ENCODE measurements around the gene MRPS9.

The MRPS9 gene

DNA sequence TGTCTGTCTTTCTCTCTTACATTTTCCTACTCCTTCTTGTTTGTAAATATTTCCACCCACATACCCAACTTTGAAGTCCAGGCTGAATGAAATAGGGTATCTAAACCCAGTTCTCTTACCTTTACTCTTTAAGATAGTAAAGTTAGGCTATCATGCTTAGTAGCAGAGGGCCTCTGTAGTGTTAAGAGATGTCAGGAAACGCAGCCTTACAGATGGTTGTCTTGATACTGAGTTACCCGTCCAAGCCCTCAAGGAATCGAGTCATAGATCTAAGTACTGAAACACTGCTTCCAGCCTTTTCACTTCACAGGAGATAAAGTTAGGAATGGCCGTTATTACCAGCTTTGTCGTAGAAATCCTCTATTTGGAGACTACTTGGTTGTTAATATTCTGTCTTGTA is 24.3 kb downstream of the MRPS9 start:
- no peak overlapping the region for H3K27ac ChIP-seq
- TF ChIP-seq ZFX (IDR thresholded peaks at IDR 0.05; ENCODE audit: borderline replicate concordance) (no peak), CTCF (IDR thresholded peaks at IDR 0.05) (no peak)

GRCh38 chr2:105068387-105068786 is 30.5 kb downstream of the MRPS9 start:
- TF ChIP-seq ZFX (IDR thresholded peaks at IDR 0.05; ENCODE audit: borderline replicate concordance) (no peak), CTCF (IDR thresholded peaks at IDR 0.05) (no peak)
- H3K27ac ChIP-seq = no peak overlapping the region

DNA sequence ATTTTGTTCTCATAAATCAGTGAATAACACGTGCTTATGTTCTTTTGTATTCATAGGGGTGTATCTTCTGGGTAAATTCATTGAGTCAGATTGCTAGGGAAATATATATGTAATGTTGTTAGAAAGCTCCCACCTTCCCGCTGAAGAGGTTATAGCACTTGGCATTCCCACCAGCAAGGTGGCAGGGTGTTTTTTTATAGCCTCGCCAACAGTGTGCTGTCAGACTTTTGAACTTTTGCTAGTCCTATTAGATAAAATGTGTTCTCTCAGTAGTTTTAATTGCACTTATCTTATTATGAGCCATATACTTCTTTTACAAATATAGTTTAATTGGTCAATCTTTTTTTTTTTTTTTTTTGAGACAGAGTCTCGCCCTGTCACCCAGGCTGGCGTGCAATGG is 31.0 kb downstream of the MRPS9 start:
- TF ChIP-seq CTCF (IDR thresholded peaks at IDR 0.05) (no peak), ZFX (IDR thresholded peaks at IDR 0.05; ENCODE audit: borderline replicate concordance) (no peak)
- no peak overlapping the region for H3K27ac ChIP-seq

- no peak overlapping the region for H3K27ac ChIP-seq
- no peak for TF ChIP-seq ZFX (IDR thresholded peaks at IDR 0.05; ENCODE audit: borderline replicate concordance)
- no peak for TF ChIP-seq CTCF (IDR thresholded peaks at IDR 0.05)
These were observed 32.4 kb downstream of the MRPS9 start for GRCh38 chr2:105070010-105070865.

DNA sequence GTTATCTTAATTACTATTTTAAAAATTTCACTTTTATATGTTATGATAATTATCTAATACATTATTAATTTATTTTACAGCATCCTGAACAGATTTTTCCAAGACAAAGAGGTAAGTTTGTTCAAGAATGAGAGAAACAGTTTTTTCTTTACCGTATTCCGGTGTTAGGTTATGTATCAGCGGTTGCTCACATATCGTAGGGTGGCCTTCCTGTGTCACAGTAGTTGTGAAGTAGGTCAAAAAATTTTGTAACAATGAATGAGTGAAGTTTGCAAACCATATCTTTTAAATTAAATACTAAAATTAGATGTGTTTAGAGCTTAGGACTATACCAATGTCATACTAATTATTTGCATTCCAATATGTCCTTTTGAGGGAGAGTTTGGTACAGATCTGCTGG is 33.5 kb downstream of the MRPS9 start:
- TF ChIP-seq ZFX (IDR thresholded peaks at IDR 0.05; ENCODE audit: borderline replicate concordance) (no peak), CTCF (IDR thresholded peaks at IDR 0.05) (no peak)
- no peak overlapping the region for H3K27ac ChIP-seq

DNA sequence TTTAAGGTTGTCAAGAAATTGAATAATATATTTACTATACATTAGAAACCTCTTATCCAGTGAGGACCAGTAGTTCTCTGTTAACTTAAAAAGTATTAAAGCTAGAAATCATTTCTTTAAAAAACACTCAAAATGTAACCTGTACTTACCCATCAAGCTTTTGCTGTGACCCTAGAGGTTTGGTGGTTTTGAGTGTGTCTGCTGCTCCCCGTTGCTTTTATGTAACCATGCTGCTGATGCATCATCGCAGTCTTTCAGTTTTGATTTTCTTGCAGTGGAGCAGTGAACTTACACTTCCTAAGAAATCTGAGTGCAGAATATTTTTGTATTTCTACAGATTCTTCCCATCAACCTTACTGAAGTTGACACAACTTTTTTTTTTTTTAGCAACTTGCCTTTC is 34.2 kb downstream of the MRPS9 start:
- H3K27ac ChIP-seq = no peak overlapping the region
- TF ChIP-seq CTCF (IDR thresholded peaks at IDR 0.05) (no peak), ZFX (IDR thresholded peaks at IDR 0.05; ENCODE audit: borderline replicate concordance) (no peak)

DNA sequence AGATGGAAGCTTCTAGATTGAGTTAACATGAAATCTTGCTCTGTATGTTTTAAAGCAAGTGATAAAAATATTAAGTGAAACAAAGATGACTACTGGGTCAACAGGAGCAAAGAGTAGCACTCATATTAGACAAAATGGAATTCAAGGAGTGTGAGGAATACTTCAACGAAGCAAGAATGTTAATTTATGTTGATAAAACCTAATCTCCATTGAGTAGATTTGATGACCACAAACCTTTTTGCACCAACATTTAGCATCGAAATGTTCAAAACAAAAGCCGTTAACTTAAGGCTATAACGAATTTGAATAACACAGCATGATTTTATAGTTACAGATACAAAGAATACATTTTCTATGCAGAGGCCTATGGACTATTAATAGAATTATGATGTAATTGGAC is 35.7 kb downstream of the MRPS9 start:
- no peak overlapping the region for H3K27ac ChIP-seq
- TF ChIP-seq CTCF (IDR thresholded peaks at IDR 0.05) = no peak
- no peak for TF ChIP-seq ZFX (IDR thresholded peaks at IDR 0.05; ENCODE audit: borderline replicate concordance)

Data from 22Rv1 (cell line).